Adrenal gland (tissue), 12 donors: Measurements from ENCODE around the gene THEM5. TPM values are rescaled to one million over a fixed set of nuclear protein-coding genes. Genes with fewer than 3 reads are reported as not detected.

Experiments
- DNase-seq, 7 donors: peaks; one replicate each; pipeline ENCODE4 v3.0.0-alpha.2; 2019 to 2020
- H3K27ac ChIP-seq, 5 donors: fragments of 200-600 bp; sonication (generic) in 4 of 5; 1 replicate in 3 of 5; 2 replicates in 2 of 5; pipeline versions ENCODE4 v1.5.1 to v1.8.0; 2016 to 2020; ENCODE audit warnings: mild to moderate bottlenecking in 1 of 5
- H3K27me3 ChIP-seq: fragments of 200-600 bp; 2 replicates; pipeline ENCODE4 v1.8.0; 2021
- H3K36me3 ChIP-seq, 2 donors: fragments of 200-600 bp; replicated peaks in 1 of 2; 1 replicate in 1 of 2; 2 replicates in 1 of 2; pipeline versions ENCODE4 v1.5.1 to v1.8.0; 2018 to 2022
- H3K4me1 ChIP-seq, 2 donors: fragments of 200-600 bp; replicated peaks in 1 of 2; 1 replicate in 1 of 2; 2 replicates in 1 of 2; pipeline versions ENCODE4 v1.5.1 to v1.8.0; 2018 to 2021
- H3K4me3 ChIP-seq, 4 donors: fragments of 200-600 bp; sonication (generic) in 3 of 4; one replicate each; pipeline ENCODE4 v1.5.1; 2016 to 2018
- H3K9me3 ChIP-seq, 3 donors: fragments of 200-600 bp; sonication (generic) in 1 of 3; replicated peaks in 1 of 3; 1 replicate in 2 of 3; 2 replicates in 1 of 3; pipeline versions ENCODE4 v1.5.1 to v1.8.0; 2016 to 2021
- POLR2A ChIP-seq, 2 donors: fragments of 450-650 bp; IDR thresholded peaks; one replicate each; pipeline ENCODE4 v1.6.1; 2017; ENCODE audit warnings: antibody characterized with exemption in 2 of 2, mild to moderate bottlenecking in 2 of 2, moderate library complexity in 1 of 2
- WGBS, 4 donors: extraction: QIAGEN DNeasy Blood & Tissue Kit in 2 of 4; methylation state at CpG; one replicate each; pipeline versions ENCODE4 v1.1.5 to v1.1.7; 2013 to 2017; 5-methylcytosine and 5-hydroxymethylcytosine counted together
- intact Hi-C, 2 donors: fragments of 100-400 bp; cut with DNase I; formaldehyde crosslinking; loops; one replicate each; pipeline versions ENCODE4 v1.14.1 to v1.15.0; 2022 to 2023
- polyA plus RNA-seq, 3 donors: library from polyadenylated mRNA; stranded (reverse); fragments of 200-250 nt in 2 of 3; fragments of 350-450 nt in 1 of 3; fragmentation: Illumina TruSeq in 1 of 3; extraction: RNeasy Lipid Tissue Mini Kit (QIAGEN cat#74804) in 1 of 3; gene quantifications; one replicate each; pipeline ENCODE4 v1.2.3, GENCODE V29; 2013 to 2014
- total RNA-seq, 9 donors: library from RNA; depleted of rRNA in 4 of 9; stranded (reverse); fragments of >200 nt in 4 of 9; fragments of 120-200 nt in 1 of 9; fragmentation: NEBNext Ultra II Directional in 1 of 9; extraction: Animal tissue kit (Norgen Biotek cat#: 25700) in 1 of 9; gene quantifications; one replicate each; pipeline versions ENCODE4 v1.1.0 to v1.2.4, GENCODE V29; 2013 to 2023
- TF ChIP-seq, protein P1 (sequence below), 6 experiments: fragments of 450-650 bp in 4 of 6; fragments of 200-600 bp in 2 of 6; sonication (generic) in 1 of 6; IDR thresholded peaks; 1 replicate in 5 of 6; 2 replicates in 1 of 6; pipeline versions ENCODE4 v1.5.1 to v1.8.0; 2016 to 2021; ENCODE audit warnings: antibody characterized with exemption in 6 of 6, mild to moderate bottlenecking in 2 of 6, moderate library complexity in 1 of 6
- donor health status: healthy with polysubstance abuse.
- donor health status: Bipolar disorder and iron deficiency.
- donor health status: DM: yes; HTN: yes; CAD: no.
- donor health status: DM: no; HTN: no; CAD: no.
- donor health status: DM: no; HTN: no; CAD: no.
- donor health status: DM: yes; HTN: yes; CAD: no.

The THEM5 gene
- total and polyA plus RNA-seq, 12 donors: not detected

GRCh38 chr1:151806170-151806569, 47.3 kb downstream of the THEM5 start:
- TF ChIP-seq POLR2A (IDR thresholded peaks at IDR 0.05): no peak
- TF ChIP-seq, protein P1, sequence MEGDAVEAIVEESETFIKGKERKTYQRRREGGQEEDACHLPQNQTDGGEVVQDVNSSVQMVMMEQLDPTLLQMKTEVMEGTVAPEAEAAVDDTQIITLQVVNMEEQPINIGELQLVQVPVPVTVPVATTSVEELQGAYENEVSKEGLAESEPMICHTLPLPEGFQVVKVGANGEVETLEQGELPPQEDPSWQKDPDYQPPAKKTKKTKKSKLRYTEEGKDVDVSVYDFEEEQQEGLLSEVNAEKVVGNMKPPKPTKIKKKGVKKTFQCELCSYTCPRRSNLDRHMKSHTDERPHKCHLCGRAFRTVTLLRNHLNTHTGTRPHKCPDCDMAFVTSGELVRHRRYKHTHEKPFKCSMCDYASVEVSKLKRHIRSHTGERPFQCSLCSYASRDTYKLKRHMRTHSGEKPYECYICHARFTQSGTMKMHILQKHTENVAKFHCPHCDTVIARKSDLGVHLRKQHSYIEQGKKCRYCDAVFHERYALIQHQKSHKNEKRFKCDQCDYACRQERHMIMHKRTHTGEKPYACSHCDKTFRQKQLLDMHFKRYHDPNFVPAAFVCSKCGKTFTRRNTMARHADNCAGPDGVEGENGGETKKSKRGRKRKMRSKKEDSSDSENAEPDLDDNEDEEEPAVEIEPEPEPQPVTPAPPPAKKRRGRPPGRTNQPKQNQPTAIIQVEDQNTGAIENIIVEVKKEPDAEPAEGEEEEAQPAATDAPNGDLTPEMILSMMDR (IDR thresholded peaks at IDR 0.05): no peak
- no peaks in the 10 kb centered on the region for H3K36me3 ChIP-seq
- H3K27ac ChIP-seq: no peak overlapping the region
- DNase-seq: no peak
- no peaks in the 10 kb centered on the region for H3K9me3 ChIP-seq
- H3K27me3 ChIP-seq: no peaks in the 10 kb centered on the region
- no peaks in the 10 kb centered on the region for H3K4me1 ChIP-seq
- intact Hi-C loops: no loop called here
- H3K4me3 ChIP-seq: no peak overlapping the region
- WGBS, 4 donors: 76 to 87% (median 83%) methylated on average over 7 of the region's 7 CpGs

DNA sequence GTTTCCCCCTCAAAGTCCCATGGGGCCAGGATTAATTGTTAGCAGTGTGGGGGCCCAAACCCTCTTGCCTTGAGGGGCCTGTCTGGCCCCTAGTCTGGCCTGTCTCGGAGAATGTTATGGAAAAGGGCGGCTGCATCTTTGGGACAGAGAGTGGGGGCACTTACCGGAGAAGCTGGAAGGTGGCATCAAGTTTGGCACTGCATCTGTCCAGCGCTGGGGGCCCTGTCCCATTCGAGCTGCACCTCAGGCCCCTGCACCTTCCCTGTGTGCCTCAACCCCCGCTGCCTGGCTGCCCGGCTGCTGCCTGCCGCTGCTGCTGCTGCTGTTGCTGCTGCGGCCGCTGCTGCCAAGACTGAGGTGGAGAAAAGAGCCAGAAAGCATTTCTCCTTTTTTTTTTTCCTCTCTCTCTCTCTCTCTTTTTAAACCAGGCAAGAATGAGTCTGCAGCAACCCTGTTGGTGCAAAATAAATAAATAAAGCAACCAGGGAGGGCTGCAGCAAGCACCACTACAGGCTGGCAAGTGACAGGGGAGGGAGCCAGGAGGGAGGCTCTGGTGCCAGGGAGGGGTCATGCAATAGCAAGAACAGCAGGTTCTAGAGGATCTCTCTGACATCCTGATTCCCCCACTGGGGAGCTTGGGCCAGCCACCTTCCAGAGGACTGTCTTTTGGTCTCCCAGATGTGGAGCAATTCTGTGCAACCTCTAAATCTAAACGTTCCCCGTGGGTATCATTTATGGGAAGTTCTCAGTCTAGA, 48.3 kb downstream of the THEM5 start, which contains the start of gene LINGO4:
Gene LINGO4, minus strand, starts transcription at position 354 of the 755 bp plus-strand sequence. CDS start 2,715 bp downstream, outside the sequence.
- 59 to 72% (median 65%) methylated on average over 9 to 12 of the region's 12 CpGs for WGBS, 4 donors
- no peak within 1 kb of the TSS for H3K4me3 ChIP-seq
- no peaks in the 10 kb centered on the region for H3K36me3 ChIP-seq
- no peak for TF ChIP-seq POLR2A (IDR thresholded peaks at IDR 0.05)
- TF ChIP-seq, protein P1 (IDR thresholded peaks at IDR 0.05): no peak
- H3K9me3 ChIP-seq: no peaks in the 10 kb centered on the region
- no peak within 1 kb of the TSS for H3K27ac ChIP-seq
- intact Hi-C loops: no loop called here
- H3K4me1 ChIP-seq: no peaks in the 10 kb centered on the region
- H3K27me3 ChIP-seq: no peaks in the 10 kb centered on the region
- DNase-seq: no peak

- WGBS, 4 donors: 88 to 97% (median 95%) methylated on average over 3 of the region's 3 CpGs
- no peak for DNase-seq
- Histone ChIP-seq H3K36me3 (no peaks in the 10 kb centered on the region), H3K27me3 (no peaks in the 10 kb centered on the region), H3K9me3 (no peaks in the 10 kb centered on the region), H3K27ac (no peak overlapping the region), H3K4me3 (no peak overlapping the region), H3K4me1 (no peaks in the 10 kb centered on the region)
- intact Hi-C loops: no loop called here
- TF ChIP-seq POLR2A (IDR thresholded peaks at IDR 0.05): no peak
- TF ChIP-seq, protein P1 (IDR thresholded peaks at IDR 0.05): no peak
These were observed 49.6 kb downstream of the THEM5 start for GRCh38 chr1:151803915-151804314.

GRCh38 chr1:151803164-151803563, 50.3 kb downstream of the THEM5 start:
- H3K4me1 ChIP-seq: no peaks in the 10 kb centered on the region
- H3K36me3 ChIP-seq: no peaks in the 10 kb centered on the region
- H3K4me3 ChIP-seq: no peak overlapping the region
- no peaks in the 10 kb centered on the region for H3K9me3 ChIP-seq
- no peaks in the 10 kb centered on the region for H3K27me3 ChIP-seq
- no peak for TF ChIP-seq POLR2A (IDR thresholded peaks at IDR 0.05)
- TF ChIP-seq, protein P1 (IDR thresholded peaks at IDR 0.05): no peak
- peak in 1 of 7 donors; percentile 42 for DNase-seq
- intact Hi-C loops: no loop called here
- H3K27ac ChIP-seq: no peak overlapping the region
